ENCODE data around the gene MBNL1.

GRCh38 chr3:152403632-152404066 is 134.9 kb downstream of the MBNL1 start:
- TF ChIP-seq, protein P1, sequence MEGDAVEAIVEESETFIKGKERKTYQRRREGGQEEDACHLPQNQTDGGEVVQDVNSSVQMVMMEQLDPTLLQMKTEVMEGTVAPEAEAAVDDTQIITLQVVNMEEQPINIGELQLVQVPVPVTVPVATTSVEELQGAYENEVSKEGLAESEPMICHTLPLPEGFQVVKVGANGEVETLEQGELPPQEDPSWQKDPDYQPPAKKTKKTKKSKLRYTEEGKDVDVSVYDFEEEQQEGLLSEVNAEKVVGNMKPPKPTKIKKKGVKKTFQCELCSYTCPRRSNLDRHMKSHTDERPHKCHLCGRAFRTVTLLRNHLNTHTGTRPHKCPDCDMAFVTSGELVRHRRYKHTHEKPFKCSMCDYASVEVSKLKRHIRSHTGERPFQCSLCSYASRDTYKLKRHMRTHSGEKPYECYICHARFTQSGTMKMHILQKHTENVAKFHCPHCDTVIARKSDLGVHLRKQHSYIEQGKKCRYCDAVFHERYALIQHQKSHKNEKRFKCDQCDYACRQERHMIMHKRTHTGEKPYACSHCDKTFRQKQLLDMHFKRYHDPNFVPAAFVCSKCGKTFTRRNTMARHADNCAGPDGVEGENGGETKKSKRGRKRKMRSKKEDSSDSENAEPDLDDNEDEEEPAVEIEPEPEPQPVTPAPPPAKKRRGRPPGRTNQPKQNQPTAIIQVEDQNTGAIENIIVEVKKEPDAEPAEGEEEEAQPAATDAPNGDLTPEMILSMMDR (IDR thresholded peaks at IDR 0.05): no peak
- no peak for TF ChIP-seq POLR2A (IDR thresholded peaks at IDR 0.05)
- TF ChIP-seq POLR2AphosphoS5 (IDR thresholded peaks at IDR 0.05): peak in 2 of 3 donors; percentile 38 to 68
